Measurements from ENCODE around the gene DIAPH2.
"Not testable (repeated sequence)": the region's sequence is repeated elsewhere in the genome, so short reads cannot be mapped to it uniquely, and the experiment has no call there.

The DIAPH2 gene

GRCh38 chrX:96700625-96701024 is 16.0 kb downstream of the DIAPH2 start:
- H3K9me3 ChIP-seq = no peaks in the 10 kb centered on the region
- H3K27me3 ChIP-seq (ENCODE audit: low read depth) = no peaks in the 10 kb centered on the region
- DNase-seq (ENCODE audit: low spot score in 2 of 2) = no peak
- no peak overlapping the region for H3K4me3 ChIP-seq
- peaks cover 7% of the 10 kb centered on the region for H3K4me1 ChIP-seq
- in situ Hi-C loops (cut with MboI; ENCODE audit: low sequenced_read_pairs) = no loop called here
- H3K36me3 ChIP-seq (replicated peaks) = no peaks in the 10 kb centered on the region; the same call in 1 of the 2 replicates

- in situ Hi-C loops (cut with MboI; ENCODE audit: low sequenced_read_pairs) = no loop called here
- no peaks in the 10 kb centered on the region for H3K36me3 ChIP-seq (replicated peaks)
- peaks cover 14% of the 10 kb centered on the region for H3K4me1 ChIP-seq
- no peak for DNase-seq (ENCODE audit: low spot score in 2 of 2)
- H3K9me3 ChIP-seq = no peaks in the 10 kb centered on the region
- no peaks in the 10 kb centered on the region for H3K27me3 ChIP-seq (ENCODE audit: low read depth)
- H3K4me3 ChIP-seq = no peak overlapping the region
Observed at GRCh38 chrX:96703379-96703778, 18.7 kb downstream of the DIAPH2 start.

GRCh38 chrX:96703816-96704215 is 19.2 kb downstream of the DIAPH2 start:
- Histone ChIP-seq H3K36me3 (replicated peaks) (no peaks in the 10 kb centered on the region), H3K4me1 (peaks cover 17% of the 10 kb centered on the region), H3K27me3 (ENCODE audit: low read depth) (no peaks in the 10 kb centered on the region), H3K9me3 (no peaks in the 10 kb centered on the region), H3K4me3 (no peak overlapping the region)
- in situ Hi-C loops (cut with MboI; ENCODE audit: low sequenced_read_pairs) = no loop called here
- no peak for DNase-seq (ENCODE audit: low spot score in 2 of 2)

GRCh38 chrX:96704629-96705028 is 20.0 kb downstream of the DIAPH2 start:
- Histone ChIP-seq H3K9me3 (no peaks in the 10 kb centered on the region), H3K4me3 (no peak overlapping the region), H3K36me3 (replicated peaks) (no peaks in the 10 kb centered on the region), H3K4me1 (peaks cover 21% of the 10 kb centered on the region), H3K27me3 (ENCODE audit: low read depth) (no peaks in the 10 kb centered on the region)
- DNase-seq (ENCODE audit: low spot score in 2 of 2) = no peak
- in situ Hi-C loops (cut with MboI; ENCODE audit: low sequenced_read_pairs) = no loop called here

- in situ Hi-C loops (cut with MboI; ENCODE audit: low sequenced_read_pairs) = no loop called here
- no peaks in the 10 kb centered on the region for H3K9me3 ChIP-seq
- DNase-seq (ENCODE audit: low spot score in 2 of 2) = no peak
- peaks cover 31% of the 10 kb centered on the region for H3K4me1 ChIP-seq
- no peaks in the 10 kb centered on the region for H3K36me3 ChIP-seq (replicated peaks)
- no peak overlapping the region for H3K4me3 ChIP-seq
- no peaks in the 10 kb centered on the region for H3K27me3 ChIP-seq (ENCODE audit: low read depth)
Observed at GRCh38 chrX:96705905-96706304, 21.3 kb downstream of the DIAPH2 start.

- Histone ChIP-seq H3K9me3 (no peaks in the 10 kb centered on the region), H3K4me3 (no peak overlapping the region), H3K36me3 (replicated peaks) (no peaks in the 10 kb centered on the region), H3K27me3 (ENCODE audit: low read depth) (no peaks in the 10 kb centered on the region), H3K4me1 (peaks cover 29% of the 10 kb centered on the region)
- in situ Hi-C loops (cut with MboI; ENCODE audit: low sequenced_read_pairs) = no loop called here
- DNase-seq (ENCODE audit: low spot score in 2 of 2) = peak in 1 of 2 experiments; percentile 56
Observed at GRCh38 chrX:96707804-96708203, 23.2 kb downstream of the DIAPH2 start.

- DNase-seq (ENCODE audit: low spot score in 2 of 2) = peak in 1 of 2 experiments; percentile 98
- Histone ChIP-seq H3K9me3 (no peaks in the 10 kb centered on the region), H3K4me3 (no peak overlapping the region), H3K27me3 (ENCODE audit: low read depth) (no peaks in the 10 kb centered on the region), H3K36me3 (replicated peaks) (no peaks in the 10 kb centered on the region), H3K4me1 (peaks cover 39% of the 10 kb centered on the region)
- in situ Hi-C loops (cut with MboI; ENCODE audit: low sequenced_read_pairs) = no loop called here
Observed at GRCh38 chrX:96710031-96710430, 25.4 kb downstream of the DIAPH2 start.

- Histone ChIP-seq H3K4me1 (peaks cover 41% of the 10 kb centered on the region), H3K27me3 (ENCODE audit: low read depth) (no peaks in the 10 kb centered on the region), H3K9me3 (no peaks in the 10 kb centered on the region), H3K4me3 (no peak overlapping the region), H3K36me3 (replicated peaks) (no peaks in the 10 kb centered on the region)
- no peak for DNase-seq (ENCODE audit: low spot score in 2 of 2)
- in situ Hi-C loops (cut with MboI; ENCODE audit: low sequenced_read_pairs) = no loop called here
Observed at GRCh38 chrX:96713303-96713702, 28.7 kb downstream of the DIAPH2 start.

- H3K4me3 ChIP-seq; in situ Hi-C loops (cut with MboI; ENCODE audit: low sequenced_read_pairs); H3K27me3 ChIP-seq (ENCODE audit: low read depth); H3K9me3 ChIP-seq; H3K36me3 ChIP-seq (replicated peaks): not testable (repeated sequence)
- peak in 1 of 2 experiments; percentile 17 for DNase-seq (ENCODE audit: low spot score in 2 of 2)
- H3K4me1 ChIP-seq = peaks cover 32% of the 10 kb centered on the region
Observed at GRCh38 chrX:96714393-96714792, 29.8 kb downstream of the DIAPH2 start.

- peaks cover 2% of the 10 kb centered on the region; the same call in 1 of the 2 replicates for H3K9me3 ChIP-seq
- in situ Hi-C loops (cut with MboI; ENCODE audit: low sequenced_read_pairs) = no loop called here
- no peaks in the 10 kb centered on the region for H3K36me3 ChIP-seq (replicated peaks)
- no peaks in the 10 kb centered on the region for H3K27me3 ChIP-seq (ENCODE audit: low read depth)
- no peak for DNase-seq (ENCODE audit: low spot score in 2 of 2)
- no peak overlapping the region for H3K4me3 ChIP-seq
- H3K4me1 ChIP-seq = peaks cover 28% of the 10 kb centered on the region
Observed at GRCh38 chrX:96715481-96715880, 30.8 kb downstream of the DIAPH2 start.

GRCh38 chrX:96719161-96719875 is 34.7 kb downstream of the DIAPH2 start:
- in situ Hi-C loops (cut with MboI; ENCODE audit: low sequenced_read_pairs) = no loop called here
- DNase-seq (ENCODE audit: low spot score in 2 of 2) = no peak
- H3K27me3 ChIP-seq (ENCODE audit: low read depth) = no peaks in the 10 kb centered on the region

GRCh38 chrX:96721354-96721753 is 36.7 kb downstream of the DIAPH2 start:
- in situ Hi-C loops (cut with MboI; ENCODE audit: low sequenced_read_pairs) = no loop called here
- H3K36me3 ChIP-seq (replicated peaks) = no peaks in the 10 kb centered on the region
- no peaks in the 10 kb centered on the region for H3K27me3 ChIP-seq (ENCODE audit: low read depth)
- DNase-seq (ENCODE audit: low spot score in 2 of 2) = peak in 1 of 2 experiments; percentile 35
- peaks cover 2% of the 10 kb centered on the region; the same call in 1 of the 2 replicates for H3K9me3 ChIP-seq
- peaks cover 27% of the 10 kb centered on the region for H3K4me1 ChIP-seq
- no peak overlapping the region for H3K4me3 ChIP-seq

More at GRCh38 chrX:96719161-96719875, 34.7 kb downstream of the DIAPH2 start:
- peaks cover 26% of the 10 kb centered on the region for H3K4me1 ChIP-seq
- H3K36me3 ChIP-seq (replicated peaks) = no peaks in the 10 kb centered on the region
- no peak overlapping the region for H3K4me3 ChIP-seq
- peaks cover 2% of the 10 kb centered on the region; the same call in 1 of the 2 replicates for H3K9me3 ChIP-seq

- in situ Hi-C loops (cut with MboI; ENCODE audit: low sequenced_read_pairs) = no loop called here
- Histone ChIP-seq H3K4me3 (no peak overlapping the region), H3K9me3 (peaks cover 2% of the 10 kb centered on the region; the same call in 1 of the 2 replicates), H3K27me3 (ENCODE audit: low read depth) (no peaks in the 10 kb centered on the region), H3K36me3 (replicated peaks) (no peaks in the 10 kb centered on the region), H3K4me1 (peaks cover 35% of the 10 kb centered on the region)
- no peak for DNase-seq (ENCODE audit: low spot score in 2 of 2)
Observed at GRCh38 chrX:96722781-96723180, 38.1 kb downstream of the DIAPH2 start.

GRCh38 chrX:96729053-96729452 is 44.4 kb downstream of the DIAPH2 start:
- no peak for DNase-seq (ENCODE audit: low spot score in 2 of 2)
- peaks cover 29% of the 10 kb centered on the region for H3K4me1 ChIP-seq
- no peaks in the 10 kb centered on the region for H3K36me3 ChIP-seq (replicated peaks)
- in situ Hi-C loops (cut with MboI; ENCODE audit: low sequenced_read_pairs) = no loop called here
- H3K4me3 ChIP-seq = no peak overlapping the region
- no peaks in the 10 kb centered on the region for H3K27me3 ChIP-seq (ENCODE audit: low read depth)
- no peaks in the 10 kb centered on the region for H3K9me3 ChIP-seq

Data from HAP-1 (cell line).